Uterus (tissue), 4 donors: ENCODE measurements around the gene STUM. TPM values are rescaled to one million over a fixed set of nuclear protein-coding genes. Genes with fewer than 3 reads are reported as not detected.

Experiments
- DNase-seq, 2 donors: peaks; one replicate each; pipeline ENCODE4 v3.0.0-alpha.2; 2019 to 2020
- H3K27ac ChIP-seq, 2 donors: fragments of 200-600 bp; sonication (generic); 1 replicate in 1 of 2; 2 replicates in 1 of 2; pipeline ENCODE4 v1.5.1; 2016 to 2018
- H3K27me3 ChIP-seq, 2 donors: fragments of 200-600 bp; sonication (generic); one replicate each; pipeline ENCODE4 v1.5.1; 2018 to 2019; ENCODE audit warnings: control low read depth in 1 of 2
- H3K36me3 ChIP-seq, 2 donors: fragments of 200-600 bp; sonication (generic); one replicate each; pipeline ENCODE4 v1.5.1; 2019; ENCODE audit warnings: control low read depth in 1 of 2
- H3K4me1 ChIP-seq, 2 donors: fragments of 200-600 bp; sonication (generic); one replicate each; pipeline ENCODE4 v1.5.1; 2018 to 2019; ENCODE audit warnings: control low read depth in 1 of 2
- H3K4me3 ChIP-seq, 2 donors: fragments of 200-600 bp; sonication (generic); 1 replicate in 1 of 2; 2 replicates in 1 of 2; pipeline ENCODE4 v1.5.1; 2018 to 2019; ENCODE audit warnings: mild to moderate bottlenecking in 1 of 2
- H3K9me3 ChIP-seq, 2 donors: fragments of 200-600 bp; sonication (generic); one replicate each; pipeline ENCODE4 v1.5.1; 2019; ENCODE audit warnings: control low read depth in 1 of 2
- CTCF ChIP-seq, 4 experiments: fragments of 200-600 bp in 2 of 4; fragments of 450-650 bp in 2 of 4; sonication (generic) in 2 of 4; IDR thresholded peaks; one replicate each; pipeline ENCODE4 v1.5.1; 2016 to 2019; ENCODE audit warnings: antibody characterized with exemption in 4 of 4, mild to moderate bottlenecking in 2 of 4, moderate library complexity in 1 of 4
- POLR2A ChIP-seq, 2 donors: fragments of 450-650 bp; IDR thresholded peaks; one replicate each; pipeline ENCODE4 v1.6.1; 2016; ENCODE audit warnings: antibody characterized with exemption in 2 of 2, mild to moderate bottlenecking in 1 of 2, moderate library complexity in 1 of 2
- intact Hi-C: fragments of 100-400 bp; cut with DNase I; formaldehyde crosslinking; loops from one replicate; pipeline ENCODE4 v1.15.1; 2023; ENCODE audit warnings: low total_unique reads
- total RNA-seq, 4 donors: library from RNA; depleted of rRNA in 3 of 4; stranded (reverse); fragments of >200 nt in 3 of 4; gene quantifications; one replicate each; pipeline versions ENCODE4 v1.1.0 to v1.2.4, GENCODE V29; 2014 to 2023
- donor health status: DM: yes; HTN: yes; CAD: no.

Gene STUM
- total RNA-seq, 4 donors from 2014 or later, result 0.88 to 9.1 (median 2.2) TPM

DNA sequence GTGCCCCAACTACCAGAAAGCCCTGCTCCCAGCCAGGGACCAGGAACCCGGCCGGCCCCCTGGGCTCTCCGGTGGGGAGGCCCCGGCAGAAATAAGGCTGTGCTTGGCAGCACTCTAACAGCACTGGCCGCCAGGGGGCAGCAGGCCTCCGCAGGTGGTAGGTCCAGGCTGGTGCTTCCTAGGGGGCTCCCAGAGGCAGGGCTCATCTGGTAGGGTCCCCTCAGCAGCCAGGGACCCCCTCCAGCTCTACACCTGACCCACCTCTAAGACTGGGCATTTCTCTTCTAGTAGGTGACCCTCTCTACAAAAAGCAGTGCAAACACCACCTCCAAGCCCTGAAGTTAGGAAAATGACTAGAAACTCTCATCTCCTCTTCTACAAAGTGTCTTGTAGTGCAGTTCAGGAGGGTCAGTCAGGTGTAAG lies 85.6 kb downstream of the STUM start:
- no peaks in the 10 kb centered on the region for H3K36me3 ChIP-seq
- peak overlapping the region; percentile 52 to 78 for H3K27ac ChIP-seq
- TF ChIP-seq POLR2A (IDR thresholded peaks at IDR 0.05) (no peak), CTCF (IDR thresholded peaks at IDR 0.05) (peak; percentile 86 to 97 (median 96))

GRCh38 chr1:226634611-226635246 lies 86.2 kb downstream of the STUM start:
- intact Hi-C loops, result no loop called here
- H3K4me1 ChIP-seq, result peaks cover 0 to 11% of the 10 kb centered on the region in 2 donors
- H3K36me3 ChIP-seq, result no peaks in the 10 kb centered on the region

More for the DNA sequence above, 85.6 kb downstream of the STUM start:
- Histone ChIP-seq H3K4me1 (peaks cover 0 to 11% of the 10 kb centered on the region in 2 donors), H3K27me3 (no peaks in the 10 kb centered on the region), H3K9me3 (no peaks in the 10 kb centered on the region), H3K4me3 (no peak overlapping the region)
- peak; percentile 85 to 87 for DNase-seq
- intact Hi-C loops, result no loop called here

GRCh38 chr1:226635456-226635941 lies 86.9 kb downstream of the STUM start:
- Histone ChIP-seq H3K27me3 (no peaks in the 10 kb centered on the region), H3K4me1 (peaks cover 0 to 11% of the 10 kb centered on the region in 2 donors), H3K4me3 (no peak overlapping the region), H3K36me3 (no peaks in the 10 kb centered on the region), H3K9me3 (no peaks in the 10 kb centered on the region), H3K27ac (peak overlapping the region; percentile 52 to 78)
- TF ChIP-seq POLR2A (IDR thresholded peaks at IDR 0.05) (no peak), CTCF (IDR thresholded peaks at IDR 0.05) (no peak)
- intact Hi-C loops, result no loop called here
- peak in 1 of 2 donors; percentile 14 for DNase-seq

More at GRCh38 chr1:226634611-226635246, 86.2 kb downstream of the STUM start:
- no peak for TF ChIP-seq POLR2A (IDR thresholded peaks at IDR 0.05)
- TF ChIP-seq CTCF (IDR thresholded peaks at IDR 0.05), result no peak
- H3K4me3 ChIP-seq, result no peak overlapping the region
- peak overlapping the region; percentile 52 to 78 for H3K27ac ChIP-seq
- DNase-seq, result peak in 1 of 2 donors; percentile 19
- H3K27me3 ChIP-seq, result no peaks in the 10 kb centered on the region
- H3K9me3 ChIP-seq, result no peaks in the 10 kb centered on the region

DNA sequence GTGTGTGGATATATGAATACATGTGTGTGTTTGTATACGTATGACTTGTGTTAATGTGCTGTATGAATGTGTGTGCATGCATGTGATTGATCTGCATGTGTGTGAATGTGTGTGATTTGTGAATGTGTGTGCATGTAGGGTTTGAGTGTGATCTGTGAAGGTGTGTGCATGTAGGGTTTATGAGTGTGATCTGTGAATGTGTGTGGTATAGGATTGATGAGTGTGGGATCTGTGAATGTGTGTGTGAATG lies 88.2 kb downstream of the STUM start:
- H3K9me3 ChIP-seq, result no peaks in the 10 kb centered on the region
- no peaks in the 10 kb centered on the region for H3K36me3 ChIP-seq
- peaks cover 0 to 11% of the 10 kb centered on the region in 2 donors for H3K4me1 ChIP-seq
- DNase-seq, result no peak
- H3K27me3 ChIP-seq, result no peaks in the 10 kb centered on the region
- H3K4me3 ChIP-seq, result no peak overlapping the region
- TF ChIP-seq POLR2A (IDR thresholded peaks at IDR 0.05) (no peak), CTCF (IDR thresholded peaks at IDR 0.05) (no peak)
- H3K27ac ChIP-seq, result peak overlapping the region; percentile 83 to 85
- intact Hi-C loops, result no loop called here

DNA sequence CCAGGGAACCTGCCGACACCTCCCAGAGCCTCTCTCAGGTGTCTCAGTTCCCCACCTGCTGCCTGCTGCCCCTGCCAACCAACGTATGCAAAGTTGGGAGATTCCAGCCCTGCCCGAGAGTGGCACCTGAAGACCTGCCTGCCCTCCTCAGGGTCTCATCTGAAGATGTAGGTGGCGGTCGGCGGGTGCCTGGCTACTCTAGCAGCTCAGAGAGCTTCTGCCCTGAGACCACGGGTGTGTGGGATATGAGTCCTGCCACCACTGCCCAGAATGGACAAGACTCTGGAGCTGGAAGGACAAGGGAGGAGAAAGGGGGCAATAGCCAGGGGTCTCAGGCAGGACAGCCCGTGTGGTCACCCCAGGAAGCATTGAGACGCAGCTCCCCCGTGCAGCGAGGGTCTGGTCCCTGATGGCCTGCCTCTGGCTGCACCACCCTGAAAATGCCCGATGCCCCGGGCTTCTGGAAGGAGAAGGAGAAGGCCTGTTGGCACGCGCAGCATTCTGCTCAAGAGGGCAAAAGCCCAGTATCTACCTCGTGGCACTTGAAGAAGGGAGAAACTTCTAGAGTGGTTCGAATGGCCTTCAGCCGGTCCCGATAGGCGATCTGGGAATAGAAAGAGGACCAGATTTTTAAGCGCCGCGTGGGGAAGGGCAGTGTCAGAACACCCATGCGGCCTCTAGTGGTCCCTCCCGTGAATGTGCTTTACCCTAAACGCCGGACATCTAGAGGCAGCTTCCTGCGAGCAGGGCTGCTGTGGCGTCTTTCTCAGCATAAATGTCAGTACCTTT lies 88.8 kb downstream of the STUM start:
- DNase-seq, result peak; percentile 78 to 79
- TF ChIP-seq CTCF (IDR thresholded peaks at IDR 0.05) (peak; percentile 44 to 75 (median 56)), POLR2A (IDR thresholded peaks at IDR 0.05) (no peak)
- intact Hi-C loops, result no loop called here
- H3K27ac ChIP-seq, result peak overlapping the region; percentile 83 to 85
- no peak overlapping the region for H3K4me3 ChIP-seq
- H3K9me3 ChIP-seq, result no peaks in the 10 kb centered on the region
- no peaks in the 10 kb centered on the region for H3K27me3 ChIP-seq
- peaks cover 0 to 11% of the 10 kb centered on the region in 2 donors for H3K4me1 ChIP-seq
- no peaks in the 10 kb centered on the region for H3K36me3 ChIP-seq
